Measurements from ENCODE around the gene RSPO3.

The RSPO3 gene

DNA sequence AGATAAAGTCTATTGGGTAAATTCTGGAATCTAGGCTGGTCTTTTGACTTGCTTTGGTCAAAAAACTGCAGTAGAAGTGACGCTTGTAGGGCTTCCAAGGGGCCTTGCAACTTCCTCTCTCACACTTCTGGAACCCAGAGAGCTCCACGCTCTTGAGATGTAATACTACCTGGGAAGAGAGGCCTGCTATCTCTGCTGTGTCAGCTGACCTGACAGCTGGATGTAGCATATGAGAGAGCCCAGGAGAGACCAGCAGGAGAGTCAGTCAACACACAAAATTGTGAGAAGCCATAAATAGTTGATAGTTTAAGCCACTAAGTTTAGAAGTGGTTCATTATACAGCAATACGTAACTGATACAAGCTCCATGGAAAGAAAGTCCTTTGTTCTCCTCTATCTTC is 7.8 kb upstream of the RSPO3 start:
- DNase-seq (ENCODE audit: low read depth in 1 of 2, low spot score in 1 of 2) = no peak

DNA sequence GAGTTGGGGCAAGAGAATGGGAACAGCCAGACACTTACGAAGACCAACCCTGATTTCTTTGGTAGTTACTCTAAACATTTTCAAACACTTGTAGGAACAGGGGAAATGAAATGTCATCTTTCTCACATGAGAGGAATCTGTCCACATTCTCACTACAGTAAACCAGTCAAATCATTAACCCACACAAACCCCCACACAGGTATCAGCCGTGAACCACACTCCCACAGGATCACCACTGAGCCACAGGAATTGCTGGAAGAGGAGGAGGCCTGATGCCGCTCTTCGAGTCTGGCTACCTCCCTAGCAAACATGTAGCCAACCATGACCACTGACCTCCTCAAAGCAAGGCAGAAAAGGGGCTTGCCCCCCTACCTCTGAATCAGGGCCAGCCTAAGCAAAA is 6.9 kb upstream of the RSPO3 start:
- DNase-seq (ENCODE audit: low read depth in 1 of 2, low spot score in 1 of 2) = no peak

DNA sequence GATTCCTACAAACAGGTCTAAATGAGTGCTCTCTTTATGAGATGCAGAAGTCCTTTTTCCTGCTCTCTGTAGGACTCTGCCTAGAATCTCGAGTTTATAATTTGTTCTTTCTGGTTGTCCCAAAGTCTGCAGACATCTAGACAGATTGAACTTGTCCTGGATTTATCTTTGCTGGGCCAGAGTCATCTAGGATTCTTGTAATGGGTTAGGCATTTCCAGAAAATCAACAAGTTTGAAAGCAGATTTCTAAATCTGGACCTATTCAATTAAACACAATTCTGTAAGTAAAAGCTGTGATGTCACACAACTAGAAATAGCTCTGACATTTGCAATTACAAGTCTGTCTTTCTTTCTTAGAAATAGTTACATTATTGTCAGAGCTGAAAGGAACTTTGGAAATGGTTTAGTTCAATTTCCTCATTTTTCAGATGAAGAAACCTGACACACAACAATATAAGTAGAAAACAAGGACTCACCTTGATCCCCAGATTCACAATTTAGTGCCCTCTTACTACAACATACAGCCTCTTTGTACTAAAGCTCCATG is 4.2 kb upstream of the RSPO3 start:
- DNase-seq (ENCODE audit: low read depth in 1 of 2, low spot score in 1 of 2) = no peak

DNA sequence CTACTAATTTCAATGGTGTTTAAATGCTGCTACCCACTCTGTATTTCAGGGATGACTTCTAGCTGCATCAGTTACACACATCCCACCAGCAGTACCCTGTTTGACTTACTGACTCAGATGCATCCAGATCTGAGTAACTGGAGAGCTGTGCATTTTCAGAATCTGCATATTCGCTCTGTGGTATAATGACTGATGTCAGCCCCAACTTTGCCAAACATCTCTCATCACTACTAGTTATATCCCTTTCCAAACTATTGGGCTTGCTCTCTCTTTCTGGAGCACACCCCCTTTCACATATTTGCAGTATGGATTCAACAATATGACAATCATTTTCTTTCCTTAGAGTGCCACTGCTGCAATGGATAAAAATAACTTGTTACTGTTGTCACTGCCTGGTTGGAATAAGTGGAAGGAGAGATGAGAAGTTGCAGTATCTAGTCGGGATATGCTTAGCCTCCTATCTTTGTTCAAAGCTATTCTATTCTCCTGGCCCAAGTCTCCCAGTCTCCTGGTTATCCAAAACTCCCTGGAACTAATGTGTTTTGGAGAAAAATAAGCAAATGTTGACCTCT is 3.3 kb upstream of the RSPO3 start:
- no peak for DNase-seq (ENCODE audit: low read depth in 1 of 2, low spot score in 1 of 2)

- no peak for DNase-seq (ENCODE audit: low read depth in 1 of 2, low spot score in 1 of 2)
These were observed 2.7 kb upstream of the RSPO3 start for GRCh38 chr6:127115746-127116145.

DNA sequence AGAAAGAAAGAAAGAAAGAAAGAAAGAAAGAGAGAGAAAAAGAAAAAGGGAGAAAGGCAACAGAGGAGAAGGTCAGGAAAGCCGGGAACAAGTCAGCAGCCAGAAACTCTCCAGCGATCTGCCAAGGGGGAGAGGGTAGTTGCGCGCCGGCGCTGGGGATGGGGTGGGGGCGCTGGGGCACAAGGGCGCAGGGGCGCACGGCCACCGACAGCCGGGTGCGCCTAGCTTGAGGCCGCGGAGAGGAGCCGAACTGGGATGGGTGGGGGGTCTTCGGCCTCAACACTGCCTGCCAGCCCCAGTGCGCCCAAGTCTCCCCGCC is 533 bp upstream of the RSPO3 start:
- DNase-seq (ENCODE audit: low read depth in 1 of 2, low spot score in 1 of 2) = no peak

DNA sequence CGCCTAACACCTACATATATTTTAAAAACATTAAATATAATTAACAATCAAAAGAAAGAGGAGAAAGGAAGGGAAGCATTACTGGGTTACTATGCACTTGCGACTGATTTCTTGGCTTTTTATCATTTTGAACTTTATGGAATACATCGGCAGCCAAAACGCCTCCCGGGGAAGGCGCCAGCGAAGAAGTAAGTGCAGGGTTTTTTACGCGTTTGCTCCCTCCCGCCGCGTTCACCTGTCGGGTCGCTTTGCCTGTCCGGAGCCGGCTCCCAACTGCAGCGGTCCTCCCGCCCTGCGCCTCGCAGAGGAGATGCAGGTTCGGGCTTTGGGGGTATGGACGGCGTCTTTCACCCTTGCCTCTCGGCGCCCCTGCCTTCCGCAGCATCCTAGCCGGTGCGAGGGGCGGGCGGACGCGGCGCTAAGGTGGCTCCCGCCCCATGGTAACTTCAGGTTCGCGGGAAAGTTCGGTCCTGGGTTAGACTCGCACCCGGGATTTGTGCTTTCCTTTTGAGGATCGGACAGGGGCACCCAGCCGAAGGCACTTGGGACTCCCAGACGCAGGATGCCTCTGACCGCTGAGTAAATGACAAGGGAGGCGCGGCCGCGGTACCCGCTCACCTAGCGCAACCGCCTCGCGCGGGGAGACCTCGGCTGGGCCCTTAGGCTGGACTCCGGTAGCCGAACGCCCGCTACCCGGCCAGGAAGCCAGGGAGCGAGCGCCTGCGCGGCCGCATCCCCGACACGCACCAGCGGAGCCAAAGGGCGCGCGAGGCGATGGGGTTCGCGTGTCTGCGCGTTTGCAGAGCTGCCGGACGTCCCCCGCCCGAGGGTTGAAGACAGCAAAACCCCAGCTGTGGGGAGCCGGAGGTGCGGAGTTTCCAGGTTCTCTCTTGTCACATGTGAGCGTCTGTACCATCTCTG is 891 bp downstream of the RSPO3 start:
- no peak for DNase-seq (ENCODE audit: low read depth in 1 of 2, low spot score in 1 of 2)

- DNase-seq (ENCODE audit: low read depth in 1 of 2, low spot score in 1 of 2) = no peak
These were observed 1.7 kb downstream of the RSPO3 start for GRCh38 chr6:127120023-127120786.

GRCh38 chr6:127120787-127121636 is 2.5 kb downstream of the RSPO3 start:
- peak in 1 of 2 donors; percentile 65 for DNase-seq (ENCODE audit: low read depth in 1 of 2, low spot score in 1 of 2)

- DNase-seq (ENCODE audit: low read depth in 1 of 2, low spot score in 1 of 2) = no peak
These were observed 3.1 kb downstream of the RSPO3 start for GRCh38 chr6:127121637-127121960.

- DNase-seq (ENCODE audit: low read depth in 1 of 2, low spot score in 1 of 2) = no peak
These were observed 5.7 kb downstream of the RSPO3 start for GRCh38 chr6:127124172-127124571.

DNA sequence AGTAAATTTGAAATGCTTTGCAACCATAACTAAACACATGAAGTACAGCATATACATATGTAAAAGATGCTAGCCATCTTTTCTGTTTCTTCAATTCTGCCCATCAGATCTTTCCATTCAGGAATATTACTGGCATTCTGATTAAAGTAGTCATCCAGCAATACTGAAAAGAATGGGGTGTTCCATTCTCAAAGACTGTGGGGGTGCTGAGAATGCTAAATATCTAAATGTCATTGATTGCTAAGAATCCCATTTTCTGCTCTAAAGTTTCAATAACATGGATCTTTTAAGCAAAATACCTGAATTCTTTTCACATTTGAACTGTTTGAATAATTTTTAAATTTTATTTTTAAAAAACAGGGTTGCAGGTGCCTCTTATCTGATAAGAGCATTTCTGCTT is 6.2 kb downstream of the RSPO3 start:
- DNase-seq (ENCODE audit: low read depth in 1 of 2, low spot score in 1 of 2) = no peak

- no peak for DNase-seq (ENCODE audit: low read depth in 1 of 2, low spot score in 1 of 2)
These were observed 9.6 kb downstream of the RSPO3 start for GRCh38 chr6:127128066-127128465.

DNA sequence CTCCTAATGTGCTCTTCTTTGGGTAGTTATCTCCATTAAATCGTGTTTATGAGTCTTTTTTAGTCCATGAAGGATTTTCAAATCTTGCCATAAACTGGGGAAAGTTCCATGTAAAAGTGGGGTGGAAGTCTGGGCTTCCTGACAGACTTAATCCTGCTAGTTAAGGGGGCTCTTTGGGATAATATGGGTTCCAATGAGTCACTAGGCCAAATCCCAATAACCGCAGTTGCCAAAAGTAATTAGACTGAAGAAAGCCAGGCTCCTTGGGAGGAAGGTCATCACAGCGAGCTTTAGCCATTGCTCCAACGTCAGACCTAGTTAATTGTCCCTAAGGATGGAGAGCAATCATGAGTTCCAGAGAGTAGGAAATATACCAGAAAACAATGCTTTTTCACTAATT is 10.8 kb downstream of the RSPO3 start:
- DNase-seq (ENCODE audit: low read depth in 1 of 2, low spot score in 1 of 2) = no peak

GRCh38 chr6:127131275-127131674 is 12.8 kb downstream of the RSPO3 start:
- no peak for DNase-seq (ENCODE audit: low read depth in 1 of 2, low spot score in 1 of 2)

- DNase-seq (ENCODE audit: low read depth in 1 of 2, low spot score in 1 of 2) = no peak
These were observed 13.4 kb downstream of the RSPO3 start for GRCh38 chr6:127131772-127132376.

DNA sequence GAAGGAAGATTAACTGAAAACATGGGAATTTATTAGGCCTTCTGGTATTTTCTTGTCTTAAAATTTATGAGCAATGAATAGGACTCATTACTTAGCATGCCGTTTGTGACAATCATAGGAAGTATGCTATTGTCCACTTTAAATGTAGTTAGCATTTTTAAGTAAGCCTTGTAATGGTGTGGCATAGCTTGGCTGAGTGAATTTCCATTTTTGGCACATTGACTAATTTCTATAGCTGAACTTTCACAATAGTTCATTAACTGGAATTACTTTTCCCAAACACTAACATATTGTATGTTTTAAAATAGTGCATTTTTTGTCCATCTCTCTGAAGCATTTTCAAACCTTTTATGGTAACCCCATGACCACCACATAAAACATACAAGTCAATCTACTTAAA is 15.7 kb downstream of the RSPO3 start:
- no peak for DNase-seq (ENCODE audit: low read depth in 1 of 2, low spot score in 1 of 2)

DNA sequence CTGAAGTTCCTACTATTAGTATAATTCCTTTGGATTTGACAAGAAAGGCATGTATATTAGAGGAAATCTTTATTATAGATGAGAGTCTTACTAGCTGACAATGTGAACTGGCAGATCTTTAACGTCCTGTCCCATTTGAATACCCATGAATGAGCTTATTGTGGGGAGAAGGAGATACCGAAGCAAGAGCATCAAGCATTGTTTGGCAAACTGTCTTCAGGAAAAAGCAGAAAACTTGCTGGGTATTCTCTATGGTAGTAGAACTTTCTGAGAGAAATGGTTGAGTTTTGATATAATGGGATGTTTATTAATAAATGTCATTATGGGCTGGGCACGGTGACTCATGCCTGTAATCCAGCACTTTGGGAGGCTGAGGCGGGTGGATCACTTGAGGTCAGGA is 18.3 kb downstream of the RSPO3 start:
- DNase-seq (ENCODE audit: low read depth in 1 of 2, low spot score in 1 of 2) = no peak

- DNase-seq (ENCODE audit: low read depth in 1 of 2, low spot score in 1 of 2) = no peak
These were observed 28.5 kb downstream of the RSPO3 start for GRCh38 chr6:127146932-127147331.

DNA sequence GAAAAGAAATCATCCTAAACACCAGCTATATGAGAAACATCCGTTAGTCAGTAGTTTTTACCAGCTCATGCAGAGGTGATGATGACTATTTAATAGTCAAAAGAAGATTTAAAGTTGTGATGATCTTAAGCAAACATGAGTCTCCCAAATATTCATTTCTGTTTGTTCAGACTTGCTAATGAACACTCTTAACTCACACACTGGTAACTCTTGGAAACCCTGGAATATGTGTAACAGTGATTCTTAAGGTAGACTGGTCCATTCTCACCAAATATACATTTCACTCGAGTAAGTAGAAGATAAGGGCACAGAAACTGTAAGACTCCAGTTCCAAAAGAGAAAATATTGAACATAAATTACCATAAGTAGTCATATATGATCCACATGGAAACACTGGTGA is 29.1 kb downstream of the RSPO3 start:
- DNase-seq (ENCODE audit: low read depth in 1 of 2, low spot score in 1 of 2) = no peak

DNA sequence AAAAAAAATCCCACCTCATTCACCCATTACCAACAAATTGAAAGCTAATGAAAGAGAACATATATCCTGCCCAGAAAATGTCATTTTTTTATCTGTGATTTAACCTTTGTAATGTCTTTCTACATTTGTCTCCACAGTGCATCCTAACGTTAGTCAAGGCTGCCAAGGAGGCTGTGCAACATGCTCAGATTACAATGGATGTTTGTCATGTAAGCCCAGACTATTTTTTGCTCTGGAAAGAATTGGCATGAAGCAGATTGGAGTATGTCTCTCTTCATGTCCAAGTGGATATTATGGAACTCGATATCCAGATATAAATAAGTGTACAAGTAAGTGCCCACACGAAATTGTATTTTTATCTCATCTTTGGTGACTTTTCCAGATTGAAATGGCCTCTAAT is 30.0 kb downstream of the RSPO3 start:
- DNase-seq (ENCODE audit: low read depth in 1 of 2, low spot score in 1 of 2) = no peak
